Measurements from ENCODE around the gene UBE2G1. TPM values are rescaled to one million over a fixed set of nuclear protein-coding genes. Genes with fewer than 3 reads are reported as not detected.

Gene UBE2G1
- polyA plus RNA-seq, 1 donor from 2014 or later = 65.8 TPM

DNA sequence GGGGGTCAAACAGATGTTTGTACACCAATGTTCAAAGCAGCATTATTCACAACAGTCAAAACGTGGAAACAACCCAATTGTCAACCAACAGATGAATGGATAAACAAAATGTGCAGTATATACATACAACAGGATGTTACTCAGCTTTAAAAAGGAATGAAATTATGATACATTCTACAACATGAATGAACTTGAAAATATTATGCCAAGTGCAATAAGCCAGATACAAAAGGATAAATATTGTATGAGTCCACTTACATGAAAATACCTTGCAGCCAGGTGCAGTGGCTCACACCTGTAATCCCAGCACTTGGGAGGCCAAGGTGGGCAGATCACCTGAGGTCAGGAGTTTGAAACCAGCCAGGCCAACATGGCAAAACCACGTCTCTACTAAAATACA lies 39.9 kb downstream of the UBE2G1 start:
- Histone ChIP-seq H3K4me3 (ENCODE audit: low read length) (no peak overlapping the region), H3K4me2 (ENCODE audit: low read length) (no peak overlapping the region), H3K36me3 (ENCODE audit: insufficient read depth, low read length) (no peaks in the 10 kb centered on the region), H4K20me1 (ENCODE audit: insufficient read depth) (no peaks in the 10 kb centered on the region), H3K27me3 (ENCODE audit: insufficient read depth, low read depth, low read length) (no peaks in the 10 kb centered on the region), H2AFZ (ENCODE audit: low read depth, low read length) (no peak overlapping the region), H3K79me2 (replicated peaks; ENCODE audit: insufficient read depth, low read length) (peaks cover 41% of the 10 kb centered on the region), H3K9me3 (ENCODE audit: low read length) (no peaks in the 10 kb centered on the region), H3K27ac (ENCODE audit: low read length) (no peak overlapping the region), H3K9ac (ENCODE audit: low read length) (no peak overlapping the region), H3F3A (ENCODE audit: insufficient read depth, low read length, poor library complexity, severe bottlenecking) (no peaks in the 10 kb centered on the region), H3K9me2 (ENCODE audit: insufficient read depth, low read length) (no peaks in the 10 kb centered on the region)
- no peak for TF ChIP-seq EP300 (conservative IDR thresholded peaks at IDR 0.05; ENCODE audit: poor library complexity, severe bottlenecking)
- no peak for TF ChIP-seq TAF1 (IDR thresholded peaks at IDR 0.05; ENCODE audit: low read depth)
- TF ChIP-seq RAD21 (conservative IDR thresholded peaks at IDR 0.05) = no peak
- TF ChIP-seq, protein P1, sequence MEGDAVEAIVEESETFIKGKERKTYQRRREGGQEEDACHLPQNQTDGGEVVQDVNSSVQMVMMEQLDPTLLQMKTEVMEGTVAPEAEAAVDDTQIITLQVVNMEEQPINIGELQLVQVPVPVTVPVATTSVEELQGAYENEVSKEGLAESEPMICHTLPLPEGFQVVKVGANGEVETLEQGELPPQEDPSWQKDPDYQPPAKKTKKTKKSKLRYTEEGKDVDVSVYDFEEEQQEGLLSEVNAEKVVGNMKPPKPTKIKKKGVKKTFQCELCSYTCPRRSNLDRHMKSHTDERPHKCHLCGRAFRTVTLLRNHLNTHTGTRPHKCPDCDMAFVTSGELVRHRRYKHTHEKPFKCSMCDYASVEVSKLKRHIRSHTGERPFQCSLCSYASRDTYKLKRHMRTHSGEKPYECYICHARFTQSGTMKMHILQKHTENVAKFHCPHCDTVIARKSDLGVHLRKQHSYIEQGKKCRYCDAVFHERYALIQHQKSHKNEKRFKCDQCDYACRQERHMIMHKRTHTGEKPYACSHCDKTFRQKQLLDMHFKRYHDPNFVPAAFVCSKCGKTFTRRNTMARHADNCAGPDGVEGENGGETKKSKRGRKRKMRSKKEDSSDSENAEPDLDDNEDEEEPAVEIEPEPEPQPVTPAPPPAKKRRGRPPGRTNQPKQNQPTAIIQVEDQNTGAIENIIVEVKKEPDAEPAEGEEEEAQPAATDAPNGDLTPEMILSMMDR (IDR thresholded peaks at IDR 0.05; ENCODE audit: poor library complexity, severe bottlenecking) = no peak
- TF ChIP-seq MXI1 (conservative IDR thresholded peaks at IDR 0.05; ENCODE audit: poor library complexity, severe bottlenecking) = no peak
- TF ChIP-seq, protein P2, sequence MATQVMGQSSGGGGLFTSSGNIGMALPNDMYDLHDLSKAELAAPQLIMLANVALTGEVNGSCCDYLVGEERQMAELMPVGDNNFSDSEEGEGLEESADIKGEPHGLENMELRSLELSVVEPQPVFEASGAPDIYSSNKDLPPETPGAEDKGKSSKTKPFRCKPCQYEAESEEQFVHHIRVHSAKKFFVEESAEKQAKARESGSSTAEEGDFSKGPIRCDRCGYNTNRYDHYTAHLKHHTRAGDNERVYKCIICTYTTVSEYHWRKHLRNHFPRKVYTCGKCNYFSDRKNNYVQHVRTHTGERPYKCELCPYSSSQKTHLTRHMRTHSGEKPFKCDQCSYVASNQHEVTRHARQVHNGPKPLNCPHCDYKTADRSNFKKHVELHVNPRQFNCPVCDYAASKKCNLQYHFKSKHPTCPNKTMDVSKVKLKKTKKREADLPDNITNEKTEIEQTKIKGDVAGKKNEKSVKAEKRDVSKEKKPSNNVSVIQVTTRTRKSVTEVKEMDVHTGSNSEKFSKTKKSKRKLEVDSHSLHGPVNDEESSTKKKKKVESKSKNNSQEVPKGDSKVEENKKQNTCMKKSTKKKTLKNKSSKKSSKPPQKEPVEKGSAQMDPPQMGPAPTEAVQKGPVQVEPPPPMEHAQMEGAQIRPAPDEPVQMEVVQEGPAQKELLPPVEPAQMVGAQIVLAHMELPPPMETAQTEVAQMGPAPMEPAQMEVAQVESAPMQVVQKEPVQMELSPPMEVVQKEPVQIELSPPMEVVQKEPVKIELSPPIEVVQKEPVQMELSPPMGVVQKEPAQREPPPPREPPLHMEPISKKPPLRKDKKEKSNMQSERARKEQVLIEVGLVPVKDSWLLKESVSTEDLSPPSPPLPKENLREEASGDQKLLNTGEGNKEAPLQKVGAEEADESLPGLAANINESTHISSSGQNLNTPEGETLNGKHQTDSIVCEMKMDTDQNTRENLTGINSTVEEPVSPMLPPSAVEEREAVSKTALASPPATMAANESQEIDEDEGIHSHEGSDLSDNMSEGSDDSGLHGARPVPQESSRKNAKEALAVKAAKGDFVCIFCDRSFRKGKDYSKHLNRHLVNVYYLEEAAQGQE (IDR thresholded peaks at IDR 0.05; ENCODE audit: borderline replicate concordance) = no peak
- no peak for TF ChIP-seq POLR2AphosphoS5 (IDR thresholded peaks at IDR 0.05)
- TF ChIP-seq SMC3 (conservative IDR thresholded peaks at IDR 0.05; ENCODE audit: poor library complexity) = no peak
- TF ChIP-seq EZH2 (IDR thresholded peaks at IDR 0.05; ENCODE audit: borderline replicate concordance, insufficient read depth, low read length, poor library complexity, severe bottlenecking) = no peak

DNA sequence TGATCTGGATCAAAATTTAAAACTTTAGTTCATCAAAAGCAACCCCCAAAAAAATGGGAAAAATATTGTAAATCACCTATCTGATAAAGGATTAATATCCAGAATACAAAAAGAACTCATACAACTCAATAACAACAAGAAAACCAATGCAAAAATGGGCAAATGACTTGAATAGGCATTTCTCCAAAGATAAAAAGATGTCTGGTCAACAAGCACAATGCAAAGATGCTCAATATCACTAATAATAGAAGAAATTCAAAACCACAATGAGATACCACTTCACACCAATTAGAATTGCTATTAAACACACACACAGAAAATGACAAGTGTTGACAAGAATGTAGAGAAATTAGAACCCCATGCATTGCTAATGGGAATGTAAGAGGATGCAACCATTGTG lies 40.4 kb downstream of the UBE2G1 start:
- H3K4me3 ChIP-seq (ENCODE audit: low read length) = no peak overlapping the region
- no peaks in the 10 kb centered on the region for H3K9me2 ChIP-seq (ENCODE audit: insufficient read depth, low read length)
- no peak overlapping the region for H3K27ac ChIP-seq (ENCODE audit: low read length)
- no peaks in the 10 kb centered on the region for H4K20me1 ChIP-seq (ENCODE audit: insufficient read depth)
- no peak overlapping the region for H3K4me2 ChIP-seq (ENCODE audit: low read length)
- TF ChIP-seq, protein P2 (IDR thresholded peaks at IDR 0.05; ENCODE audit: borderline replicate concordance) = no peak
- TF ChIP-seq EP300 (conservative IDR thresholded peaks at IDR 0.05; ENCODE audit: poor library complexity, severe bottlenecking) (no peak), EZH2 (IDR thresholded peaks at IDR 0.05; ENCODE audit: borderline replicate concordance, insufficient read depth, low read length, poor library complexity, severe bottlenecking) (no peak), POLR2AphosphoS5 (IDR thresholded peaks at IDR 0.05) (no peak), TAF1 (IDR thresholded peaks at IDR 0.05; ENCODE audit: low read depth) (no peak), RAD21 (conservative IDR thresholded peaks at IDR 0.05) (no peak), SMC3 (conservative IDR thresholded peaks at IDR 0.05; ENCODE audit: poor library complexity) (no peak), MXI1 (conservative IDR thresholded peaks at IDR 0.05; ENCODE audit: poor library complexity, severe bottlenecking) (no peak)
- TF ChIP-seq, protein P1 (IDR thresholded peaks at IDR 0.05; ENCODE audit: poor library complexity, severe bottlenecking) = no peak
- no peaks in the 10 kb centered on the region for H3K36me3 ChIP-seq (ENCODE audit: insufficient read depth, low read length)
- no peaks in the 10 kb centered on the region for H3K27me3 ChIP-seq (ENCODE audit: insufficient read depth, low read depth, low read length)
- H2AFZ ChIP-seq (ENCODE audit: low read depth, low read length) = no peak overlapping the region
- no peaks in the 10 kb centered on the region for H3F3A ChIP-seq (ENCODE audit: insufficient read depth, low read length, poor library complexity, severe bottlenecking)
- H3K9me3 ChIP-seq (ENCODE audit: low read length) = no peaks in the 10 kb centered on the region
- peaks cover 45% of the 10 kb centered on the region for H3K79me2 ChIP-seq (replicated peaks; ENCODE audit: insufficient read depth, low read length)
- H3K9ac ChIP-seq (ENCODE audit: low read length) = no peak overlapping the region

Data from neural cell (in vitro differentiated cells).